Endodermal cell (in vitro differentiated cells): ENCODE results near the gene PCGF5. TPM values are rescaled to one million over a fixed set of nuclear protein-coding genes. Genes with fewer than 3 reads are reported as not detected.

Source experiments
- DNase-seq: peaks from one replicate; pipeline ENCODE4 v3.0.0-alpha.2; 2017
- H3K27ac ChIP-seq: 2 replicates; pipeline ENCODE4 v1.5.1; 2013; ENCODE audit warnings: mild to moderate bottlenecking, low read depth, low read length, moderate library complexity
- H3K27me3 ChIP-seq: 2 replicates; pipeline ENCODE4 v1.6.1; 2013; ENCODE audit warnings: mild to moderate bottlenecking, low read length, moderate library complexity; ENCODE audit not compliant: insufficient read depth, control insufficient read depth, poor library complexity, severe bottlenecking
- H3K36me3 ChIP-seq: 2 replicates; pipeline ENCODE4 v1.7.0; 2013; ENCODE audit warnings: mild to moderate bottlenecking, low read length, moderate library complexity; ENCODE audit not compliant: control insufficient read depth, insufficient read depth
- H3K4me1 ChIP-seq: one replicate; pipeline ENCODE4 v1.7.0; 2013; ENCODE audit warnings: low read length; ENCODE audit not compliant: control insufficient read depth, insufficient read depth
- H3K4me3 ChIP-seq: 2 replicates; pipeline ENCODE4 v1.5.1; 2013; ENCODE audit warnings: mild to moderate bottlenecking, low read length, moderate library complexity
- H3K9ac ChIP-seq: 2 replicates; pipeline ENCODE4 v1.6.1; 2013; ENCODE audit warnings: mild to moderate bottlenecking, low read length, moderate library complexity; ENCODE audit not compliant: poor library complexity, severe bottlenecking; ENCODE audit errors: extremely low read depth
- H3K9me3 ChIP-seq: 2 replicates; pipeline ENCODE4 v1.6.1; 2013; ENCODE audit warnings: mild to moderate bottlenecking, low read length, moderate library complexity; ENCODE audit not compliant: control insufficient read depth
- H3K27ac Mint-ChIP-seq: 2 replicates; pipeline ENCODE4 v1.8.0; 2020; ENCODE audit warnings: mixed read lengths
- H3K27me3 Mint-ChIP-seq: 2 replicates; pipeline ENCODE4 v1.8.0; 2021; ENCODE audit warnings: mild to moderate bottlenecking, mixed read lengths; ENCODE audit not compliant: insufficient read depth
- H3K36me3 Mint-ChIP-seq: 2 replicates; pipeline ENCODE4 v1.8.0; 2020; ENCODE audit warnings: low read depth, mixed read lengths
- H3K4me1 Mint-ChIP-seq: 2 replicates; pipeline ENCODE4 v1.8.0; 2020; ENCODE audit warnings: mixed read lengths
- H3K4me3 Mint-ChIP-seq: 2 replicates; pipeline ENCODE4 v1.8.0; 2020; ENCODE audit warnings: mild to moderate bottlenecking, moderate library complexity, mixed read lengths
- H3K9me3 Mint-ChIP-seq: 2 replicates; pipeline ENCODE4 v1.8.0; 2020; ENCODE audit warnings: mild to moderate bottlenecking, mixed read lengths
- WGBS, 2 experiments: methylation state at CpG; one replicate each; pipeline versions ENCODE4 v1.1.5 to v1.1.7; 2013; ENCODE audit warnings: missing lambda C conversion rate in 2 of 2, mixed read lengths in 1 of 2; ENCODE audit not compliant: insufficient coverage in 1 of 2, insufficient read length in 1 of 2; 5-methylcytosine and 5-hydroxymethylcytosine counted together
- total RNA-seq, 2 donors: library from RNA; stranded (reverse); fragmentation: NEBNext Ultra II Directional in 1 of 2; extraction: Animal tissue kit (Norgen Biotek cat#: 25700) in 1 of 2; gene quantifications; 2 replicates in 1 of 2; 3 replicates in 1 of 2; pipeline ENCODE4 v1.2.1, GENCODE V29; 2021
- TF ChIP-seq, protein P1 (sequence below): fragments of 200-600 bp; sonication (generic); conservative IDR thresholded peaks from 2 replicates; pipeline ENCODE4 v1.5.0; 2021; ENCODE audit warnings: antibody characterized with exemption, mild to moderate bottlenecking

The PCGF5 gene
- total RNA-seq, 2 donors from 2014 or later = 6.8 to 9.2 TPM

- H3K4me3 Mint-ChIP-seq = no peak overlapping the region
- H3K4me1 ChIP-seq = no peaks in the 10 kb centered on the region
- no peaks in the 10 kb centered on the region for H3K36me3 ChIP-seq
- H3K4me1 Mint-ChIP-seq = no peaks in the 10 kb centered on the region
- no peaks in the 10 kb centered on the region for H3K27me3 ChIP-seq
- H3K9ac ChIP-seq = no peak overlapping the region
- TF ChIP-seq, protein P1, sequence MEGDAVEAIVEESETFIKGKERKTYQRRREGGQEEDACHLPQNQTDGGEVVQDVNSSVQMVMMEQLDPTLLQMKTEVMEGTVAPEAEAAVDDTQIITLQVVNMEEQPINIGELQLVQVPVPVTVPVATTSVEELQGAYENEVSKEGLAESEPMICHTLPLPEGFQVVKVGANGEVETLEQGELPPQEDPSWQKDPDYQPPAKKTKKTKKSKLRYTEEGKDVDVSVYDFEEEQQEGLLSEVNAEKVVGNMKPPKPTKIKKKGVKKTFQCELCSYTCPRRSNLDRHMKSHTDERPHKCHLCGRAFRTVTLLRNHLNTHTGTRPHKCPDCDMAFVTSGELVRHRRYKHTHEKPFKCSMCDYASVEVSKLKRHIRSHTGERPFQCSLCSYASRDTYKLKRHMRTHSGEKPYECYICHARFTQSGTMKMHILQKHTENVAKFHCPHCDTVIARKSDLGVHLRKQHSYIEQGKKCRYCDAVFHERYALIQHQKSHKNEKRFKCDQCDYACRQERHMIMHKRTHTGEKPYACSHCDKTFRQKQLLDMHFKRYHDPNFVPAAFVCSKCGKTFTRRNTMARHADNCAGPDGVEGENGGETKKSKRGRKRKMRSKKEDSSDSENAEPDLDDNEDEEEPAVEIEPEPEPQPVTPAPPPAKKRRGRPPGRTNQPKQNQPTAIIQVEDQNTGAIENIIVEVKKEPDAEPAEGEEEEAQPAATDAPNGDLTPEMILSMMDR = no peak
- H3K4me3 ChIP-seq = no peak overlapping the region
- no peaks in the 10 kb centered on the region for H3K9me3 Mint-ChIP-seq
- peaks cover 13% of the 10 kb centered on the region for H3K27me3 Mint-ChIP-seq
- H3K36me3 Mint-ChIP-seq = no peaks in the 10 kb centered on the region
- WGBS, 2 experiments = no CpG with 5 or more reads among the region's 1 CpG
- H3K27ac Mint-ChIP-seq = no peak overlapping the region
- DNase-seq = no peak
- no peaks in the 10 kb centered on the region for H3K9me3 ChIP-seq
- H3K27ac ChIP-seq = no peak overlapping the region
Observed at GRCh38 chr10:91190388-91190870, 30.0 kb upstream of the PCGF5 start.

DNA sequence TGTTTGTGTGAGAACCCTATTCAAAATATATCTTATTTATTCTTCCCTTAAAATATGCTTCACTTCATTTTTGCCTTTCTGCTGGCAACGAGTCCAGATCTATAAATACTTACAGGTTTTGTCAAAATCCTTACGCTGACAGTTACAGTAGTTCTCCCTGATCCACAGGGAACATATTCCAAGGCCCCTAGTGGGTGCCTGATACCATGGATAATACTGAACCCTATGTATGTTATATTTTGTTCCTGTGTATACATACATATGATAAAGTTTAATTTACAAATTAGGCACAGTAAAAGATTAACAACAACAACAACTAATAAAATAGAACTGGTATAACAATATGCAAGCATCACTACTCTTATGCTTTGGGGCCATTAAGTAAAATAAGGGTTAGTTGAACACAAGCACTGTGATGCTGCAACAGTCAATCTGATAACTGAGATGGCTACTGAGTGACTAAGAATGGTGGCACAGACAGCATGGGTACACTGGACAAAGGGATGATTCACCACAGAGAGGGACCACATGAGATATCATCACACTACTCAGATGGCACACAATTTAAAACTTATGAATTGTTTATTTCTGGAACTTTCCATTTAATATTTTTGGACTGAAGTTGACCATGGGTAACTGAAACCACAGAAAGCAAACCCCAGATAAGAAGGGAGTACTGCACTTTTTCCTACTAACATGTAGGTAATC is 29.4 kb upstream of the PCGF5 start:
- peaks cover 13% of the 10 kb centered on the region for H3K27me3 Mint-ChIP-seq
- no peaks in the 10 kb centered on the region for H3K4me1 Mint-ChIP-seq
- H3K4me1 ChIP-seq = no peaks in the 10 kb centered on the region
- no peaks in the 10 kb centered on the region for H3K9me3 ChIP-seq
- TF ChIP-seq, protein P1 = no peak
- no peak for DNase-seq
- no peaks in the 10 kb centered on the region for H3K27me3 ChIP-seq
- H3K4me3 ChIP-seq = no peak overlapping the region
- H3K36me3 Mint-ChIP-seq = no peaks in the 10 kb centered on the region
- H3K27ac Mint-ChIP-seq = no peak overlapping the region
- no peak overlapping the region for H3K27ac ChIP-seq
- no peaks in the 10 kb centered on the region for H3K9me3 Mint-ChIP-seq
- no peak overlapping the region for H3K4me3 Mint-ChIP-seq
- H3K9ac ChIP-seq = no peak overlapping the region
- 89 to 100% methylated on average over 1 to 2 of the region's 2 CpGs for WGBS, 2 experiments
- H3K36me3 ChIP-seq = no peaks in the 10 kb centered on the region

DNA sequence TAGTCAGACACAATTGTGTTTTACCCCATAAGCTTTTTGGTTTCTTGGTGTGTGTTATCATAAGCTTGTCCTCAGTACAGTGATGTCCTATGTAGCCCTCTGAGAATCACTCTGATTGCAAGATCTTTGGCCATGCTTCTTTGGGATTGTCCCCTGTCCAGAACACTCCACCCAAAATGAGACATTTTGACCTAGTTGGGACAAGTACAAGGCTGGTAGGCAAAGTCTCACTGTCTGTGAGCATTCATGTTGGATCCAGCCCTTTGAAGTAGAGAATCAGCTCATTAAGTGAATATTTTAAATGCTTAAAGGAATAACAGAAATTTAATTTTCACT is 28.9 kb upstream of the PCGF5 start:
- no peak for DNase-seq
- H3K9me3 ChIP-seq = no peaks in the 10 kb centered on the region
- Mint-ChIP-seq H3K27me3 (peaks cover 16% of the 10 kb centered on the region), H3K4me1 (no peaks in the 10 kb centered on the region), H3K27ac (no peak overlapping the region), H3K36me3 (no peaks in the 10 kb centered on the region), H3K4me3 (no peak overlapping the region), H3K9me3 (no peaks in the 10 kb centered on the region)
- H3K4me1 ChIP-seq = no peaks in the 10 kb centered on the region
- no peak overlapping the region for H3K4me3 ChIP-seq
- TF ChIP-seq, protein P1 = no peak
- no peaks in the 10 kb centered on the region for H3K27me3 ChIP-seq
- no peak overlapping the region for H3K9ac ChIP-seq
- H3K27ac ChIP-seq = no peak overlapping the region
- H3K36me3 ChIP-seq = no peaks in the 10 kb centered on the region
